Astrocyte (in vitro differentiated cells and primary cell): ENCODE results near the gene RANBP6. TPM values are rescaled to one million over a fixed set of nuclear protein-coding genes. Genes with fewer than 3 reads are reported as not detected.

ENCODE experiments used
- DNase-seq: peaks from one replicate; pipeline ENCODE4 v3.0.0-alpha.2; 2010; ENCODE audit warnings: low read depth
- FAIRE-seq: peaks from 2 replicates; lab custom pipeline; 2011; peaks lifted over from hg19 to GRCh38; lab: Jason Lieb, UNC
- H2AFZ ChIP-seq: 2 replicates; pipeline ENCODE4 v1.6.0; 2012; ENCODE audit warnings: low read depth, low read length, inconsistent platforms
- H3K27ac ChIP-seq: 2 replicates; pipeline ENCODE4 v1.5.1; 2011; ENCODE audit warnings: low read depth, low read length, inconsistent platforms
- H3K27me3 ChIP-seq: 2 replicates; pipeline ENCODE4 v1.6.0; 2011; ENCODE audit warnings: low read length, inconsistent platforms; ENCODE audit not compliant: insufficient read depth
- H3K36me3 ChIP-seq: 2 replicates; pipeline ENCODE4 v1.5.1; 2011; ENCODE audit warnings: low read length, inconsistent platforms; ENCODE audit not compliant: insufficient read depth
- H3K4me1 ChIP-seq: 2 replicates; pipeline ENCODE4 v1.5.1; 2011; ENCODE audit warnings: low read length, inconsistent platforms; ENCODE audit not compliant: insufficient read depth
- H3K4me2 ChIP-seq: 2 replicates; pipeline ENCODE4 v1.6.0; 2012; ENCODE audit warnings: low read length, inconsistent platforms
- H3K4me3 ChIP-seq: 2 replicates; pipeline ENCODE4 v1.5.1; 2011; ENCODE audit warnings: low read depth, mild to moderate bottlenecking, low read length, inconsistent platforms; ENCODE audit not compliant: insufficient read depth
- H3K79me2 ChIP-seq: 2 replicates; pipeline ENCODE4 v1.6.0; 2012; ENCODE audit warnings: mild to moderate bottlenecking, low read length, inconsistent platforms; ENCODE audit not compliant: insufficient read depth
- H3K9ac ChIP-seq: 2 replicates; pipeline ENCODE4 v1.6.0; 2012; ENCODE audit warnings: mild to moderate bottlenecking, low read length, inconsistent platforms
- H3K9me3 ChIP-seq: 2 replicates; pipeline ENCODE4 v1.5.1; 2012; ENCODE audit warnings: low read depth, mild to moderate bottlenecking, low read length, inconsistent platforms; ENCODE audit not compliant: insufficient read depth
- H4K20me1 ChIP-seq: 2 replicates; pipeline ENCODE4 v1.6.0; 2012; ENCODE audit warnings: low read length, inconsistent platforms; ENCODE audit not compliant: insufficient read depth
- H3K27ac Mint-ChIP-seq: one replicate; pipeline ENCODE4 v1.8.0; 2021; ENCODE audit warnings: mild to moderate bottlenecking, mixed read lengths; ENCODE audit not compliant: unreplicated experiment
- H3K27me3 Mint-ChIP-seq: one replicate; pipeline ENCODE4 v1.8.0; 2021; ENCODE audit warnings: low read depth, mixed read lengths; ENCODE audit not compliant: unreplicated experiment
- H3K36me3 Mint-ChIP-seq: one replicate; pipeline ENCODE4 v1.8.0; 2021; ENCODE audit warnings: low read depth, mixed read lengths; ENCODE audit not compliant: unreplicated experiment
- H3K4me1 Mint-ChIP-seq: one replicate; pipeline ENCODE4 v1.8.0; 2021; ENCODE audit warnings: low read depth, mixed read lengths; ENCODE audit not compliant: unreplicated experiment
- H3K4me3 Mint-ChIP-seq: one replicate; pipeline ENCODE4 v1.8.0; 2021; ENCODE audit warnings: mild to moderate bottlenecking, moderate library complexity, mixed read lengths; ENCODE audit not compliant: unreplicated experiment
- H3K9me3 Mint-ChIP-seq: one replicate; pipeline ENCODE4 v1.8.0; 2021; ENCODE audit warnings: mild to moderate bottlenecking, mixed read lengths; ENCODE audit not compliant: unreplicated experiment
- CTCF ChIP-seq: IDR thresholded peaks from 2 replicates; pipeline ENCODE4 v1.5.1; 2011; ENCODE audit warnings: low read depth, mild to moderate bottlenecking, inconsistent platforms, low read length, moderate library complexity; ENCODE audit not compliant: insufficient read depth
- EZH2 ChIP-seq: IDR thresholded peaks from 2 replicates; pipeline ENCODE4 v1.6.1; 2012; ENCODE audit warnings: mild to moderate bottlenecking, low read length, inconsistent platforms; ENCODE audit not compliant: insufficient read depth
- total RNA-seq: library from RNA; stranded (reverse); gene quantifications from 2 replicates; pipeline ENCODE4 v1.2.1, GENCODE V29; 2021

The RANBP6 gene
- total RNA-seq, 1 donor from 2014 or later: 29.5 TPM

GRCh38 chr9:5983042-5983441, 32.4 kb downstream of the RANBP6 start:
- Histone ChIP-seq H3K9me3 (no peaks in the 10 kb centered on the region), H3K36me3 (peaks cover 6% of the 10 kb centered on the region), H2AFZ (no peak overlapping the region), H3K4me1 (no peaks in the 10 kb centered on the region), H4K20me1 (no peaks in the 10 kb centered on the region), H3K4me2 (no peak overlapping the region), H3K9ac (no peak overlapping the region), H3K4me3 (no peak overlapping the region), H3K27ac (no peak overlapping the region), H3K27me3 (no peaks in the 10 kb centered on the region), H3K79me2 (peaks cover 3% of the 10 kb centered on the region)
- FAIRE-seq (no peak), DNase-seq (no peak)
- peaks cover 4% of the 10 kb centered on the region for H3K36me3 Mint-ChIP-seq
- H3K4me3 Mint-ChIP-seq: no peak overlapping the region
- no peaks in the 10 kb centered on the region for H3K27me3 Mint-ChIP-seq
- peaks cover 3% of the 10 kb centered on the region for H3K4me1 Mint-ChIP-seq
- H3K9me3 Mint-ChIP-seq: no peaks in the 10 kb centered on the region
- TF ChIP-seq EZH2: no peak
- TF ChIP-seq CTCF: no peak
- no peak overlapping the region for H3K27ac Mint-ChIP-seq

GRCh38 chr9:5982317-5982716, 33.1 kb downstream of the RANBP6 start:
- no peak overlapping the region for H3K4me2 ChIP-seq
- Mint-ChIP-seq H3K4me3 (no peak overlapping the region), H3K9me3 (no peaks in the 10 kb centered on the region), H3K4me1 (peaks cover 3% of the 10 kb centered on the region), H3K27me3 (no peaks in the 10 kb centered on the region), H3K27ac (no peak overlapping the region), H3K36me3 (peaks cover 4% of the 10 kb centered on the region)
- DNase-seq (no peak), FAIRE-seq (no peak)
- no peak overlapping the region for H3K4me3 ChIP-seq
- H3K79me2 ChIP-seq: peaks cover 3% of the 10 kb centered on the region
- H3K36me3 ChIP-seq: peaks cover 2% of the 10 kb centered on the region
- H2AFZ ChIP-seq: no peak overlapping the region
- H3K9ac ChIP-seq: no peak overlapping the region
- no peak for TF ChIP-seq CTCF
- no peak for TF ChIP-seq EZH2
- no peaks in the 10 kb centered on the region for H3K27me3 ChIP-seq
- H3K27ac ChIP-seq: no peak overlapping the region
- H4K20me1 ChIP-seq: no peaks in the 10 kb centered on the region
- no peaks in the 10 kb centered on the region for H3K4me1 ChIP-seq
- H3K9me3 ChIP-seq: no peaks in the 10 kb centered on the region

- Histone ChIP-seq H2AFZ (no peak overlapping the region), H4K20me1 (no peaks in the 10 kb centered on the region), H3K4me2 (no peak overlapping the region), H3K27me3 (no peaks in the 10 kb centered on the region), H3K79me2 (peaks cover 3% of the 10 kb centered on the region), H3K9ac (no peak overlapping the region), H3K9me3 (no peaks in the 10 kb centered on the region), H3K27ac (no peak overlapping the region), H3K4me1 (no peaks in the 10 kb centered on the region), H3K4me3 (no peak overlapping the region), H3K36me3 (no peaks in the 10 kb centered on the region)
- H3K4me3 Mint-ChIP-seq: no peak overlapping the region
- peaks cover 1% of the 10 kb centered on the region for H3K9me3 Mint-ChIP-seq
- no peak for DNase-seq
- H3K36me3 Mint-ChIP-seq: peaks cover 19% of the 10 kb centered on the region
- no peaks in the 10 kb centered on the region for H3K27me3 Mint-ChIP-seq
- TF ChIP-seq CTCF (no peak), EZH2 (no peak)
- FAIRE-seq: no peak
- H3K27ac Mint-ChIP-seq: no peak overlapping the region
- H3K4me1 Mint-ChIP-seq: peaks cover 6% of the 10 kb centered on the region
These were observed 36.9 kb downstream of the RANBP6 start for GRCh38 chr9:5978523-5978922.
